ENCODE data around the gene TRAPPC3.

- TF ChIP-seq CTCF (optimal IDR thresholded peaks at IDR 0.05 in 1 of 3, IDR thresholded peaks at IDR 0.05 in 1 of 3, conservative IDR thresholded peaks at IDR 0.05 in 1 of 3; ENCODE audit: extremely low read depth in 1 of 3, insufficient read depth in 2 of 3, low read length in 3 of 3) (no peak), EZH2 (IDR thresholded peaks at IDR 0.05; ENCODE audit: low read length) (no peak)
These were observed 4.9 kb downstream of the TRAPPC3 start for GRCh38 chr1:36144413-36144812.

Data from keratinocyte (primary cell).